GM19467 (cell line): ENCODE measurements around the gene GFI1B.
"Not testable (repeated sequence)": the region's sequence is repeated elsewhere in the genome, so short reads cannot be mapped to it uniquely, and the experiment has no call there.

ENCODE experiments used
- ATAC-seq: cut with Tn5 transposase; IDR thresholded peaks from one replicate; pipeline ENCODE4 v1.9.1; 2021; ENCODE audit warnings: mild to moderate bottlenecking, moderate library complexity; ENCODE audit not compliant: unreplicated experiment

GFI1B gene

GRCh38 chr9:132989998-132990557, 11.6 kb downstream of the GFI1B start:
- ATAC-seq = not testable (repeated sequence)

GRCh38 chr9:132990781-132991180, 12.3 kb downstream of the GFI1B start:
- no peak for ATAC-seq

GRCh38 chr9:132991351-132992300, 13.1 kb downstream of the GFI1B start:
- no peak for ATAC-seq

- no peak for ATAC-seq
These were observed 15.0 kb downstream of the GFI1B start for GRCh38 chr9:132993511-132993939.

GRCh38 chr9:132994410-132995120, 16.1 kb downstream of the GFI1B start:
- ATAC-seq = no peak

GRCh38 chr9:132995121-132995420, 16.6 kb downstream of the GFI1B start:
- ATAC-seq = no peak

- no peak for ATAC-seq
These were observed 17.4 kb downstream of the GFI1B start for GRCh38 chr9:132995879-132996278.

- ATAC-seq = no peak
These were observed 18.0 kb downstream of the GFI1B start for GRCh38 chr9:132996526-132996925.

GRCh38 chr9:132997591-132997990, 19.1 kb downstream of the GFI1B start:
- no peak for ATAC-seq

- ATAC-seq = not testable (repeated sequence)
These were observed 19.7 kb downstream of the GFI1B start for GRCh38 chr9:132998221-132998620.

- ATAC-seq = no peak
These were observed 20.5 kb downstream of the GFI1B start for GRCh38 chr9:132998831-132999635.

GRCh38 chr9:133002147-133003070, 23.9 kb downstream of the GFI1B start:
- no peak for ATAC-seq

GRCh38 chr9:133003071-133003461, 24.6 kb downstream of the GFI1B start:
- no peak for ATAC-seq

GRCh38 chr9:133003671-133004090, 25.2 kb downstream of the GFI1B start:
- no peak for ATAC-seq

GRCh38 chr9:133004091-133004998, 25.9 kb downstream of the GFI1B start:
- ATAC-seq = no peak

- no peak for ATAC-seq
These were observed 26.7 kb downstream of the GFI1B start for GRCh38 chr9:133004999-133005760.

- no peak for ATAC-seq
These were observed 27.5 kb downstream of the GFI1B start for GRCh38 chr9:133005957-133006356.

GRCh38 chr9:133006731-133007352, 28.3 kb downstream of the GFI1B start:
- ATAC-seq = no peak
